Neural progenitor cell (in vitro differentiated cells): ENCODE results near the gene USP34.

ENCODE experiments used
- CTCF ChIP-seq: fragments of 200-600 bp; sonication (generic); IDR thresholded peaks from 2 replicates; pipeline ENCODE4 v1.5.1; 2017; ENCODE audit warnings: antibody characterized with exemption, mild to moderate bottlenecking
- EZH2 ChIP-seq: fragments of 200-600 bp; sonication (generic); IDR thresholded peaks from 2 replicates; pipeline ENCODE4 v1.6.1; 2017; ENCODE audit warnings: antibody characterized with exemption, mild to moderate bottlenecking, moderate library complexity

GRCh38 chr2:61244694-61245093, 226.2 kb downstream of the USP34 start:
- TF ChIP-seq CTCF (no peak), EZH2 (no peak)
